ENCODE data around the gene APOE. TPM values are rescaled to one million over a fixed set of nuclear protein-coding genes. Genes with fewer than 3 reads are reported as not detected.
A peak's percentile ranks its signal among the peaks of the same experiment; 100 is the strongest.

The APOE gene
- total RNA-seq, 1 experiment from 2014 or later, result 530 TPM

GRCh38 chr19:44951179-44952159 is 45.9 kb downstream of the APOE start:
- Histone ChIP-seq H3K23ac (ENCODE audit: insufficient read length, low read depth, low read length) (no peak overlapping the region), H2BK15ac (ENCODE audit: low read depth, low read length) (no peak overlapping the region), H3K9me3 (ENCODE audit: control insufficient read depth, low read depth, low read length) (no peaks in the 10 kb centered on the region), H3K4me1 (ENCODE audit: insufficient read depth, low read length) (no peaks in the 10 kb centered on the region), H2BK20ac (ENCODE audit: low read depth, low read length, poor library complexity, severe bottlenecking) (no peak overlapping the region), H3K27me3 (ENCODE audit: insufficient read depth, low read length) (no peaks in the 10 kb centered on the region), H3K27ac (ENCODE audit: insufficient read length, low read depth, low read length) (no peak overlapping the region), H3K9ac (ENCODE audit: extremely low read depth, insufficient read length, low read length) (no peak overlapping the region), H3K4ac (ENCODE audit: low read depth, low read length) (no peak overlapping the region), H3K14ac (ENCODE audit: insufficient read depth, low read length) (no peak overlapping the region; the same call in 1 of the 2 replicates), H2BK5ac (ENCODE audit: insufficient read length, low read length) (no peak overlapping the region), H4K20me1 (ENCODE audit: control insufficient read depth, insufficient read depth, insufficient read length) (peaks cover 6% of the 10 kb centered on the region), H4K5ac (ENCODE audit: insufficient read length, low read depth, low read length) (no peak overlapping the region), H3K4me2 (ENCODE audit: insufficient read depth, insufficient read length, low read length) (no peak overlapping the region), H3K56ac (ENCODE audit: insufficient read length, low read depth, low read length) (no peak overlapping the region), H4K91ac (ENCODE audit: insufficient read length, low read depth, low read length) (no peak overlapping the region), H3K79me2 (ENCODE audit: insufficient read depth, low read length) (peaks cover 9% of the 10 kb centered on the region; the same call in 1 of the 2 replicates), H2BK12ac (ENCODE audit: insufficient read length, low read depth, low read length) (no peak overlapping the region), H3K79me1 (ENCODE audit: insufficient read depth, low read depth, low read length, poor library complexity, severe bottlenecking) (peaks cover 4% of the 10 kb centered on the region), H2BK120ac (ENCODE audit: low read depth, low read length, poor library complexity, severe bottlenecking) (no peak overlapping the region), H3K23me2 (ENCODE audit: insufficient read length, low read depth, low read length, poor library complexity, severe bottlenecking) (peaks cover 10% of the 10 kb centered on the region), H2AFZ (ENCODE audit: low read length) (no peak overlapping the region), H3T11ph (ENCODE audit: low read length) (no peak overlapping the region), H2AK5ac (ENCODE audit: insufficient read length, low read length) (no peak overlapping the region), H4K8ac (replicated peaks; ENCODE audit: insufficient read length, low read depth, low read length) (no peak overlapping the region), H3K18ac (ENCODE audit: insufficient read length, low read depth, low read length) (no peak overlapping the region)
- WGBS (ENCODE audit: extremely low coverage, insufficient read length, low lambda C conversion rate), result no CpG with 5 or more reads among the region's 13 CpGs
- TF ChIP-seq CTCF (conservative IDR thresholded peaks at IDR 0.05), result peak; percentile 92
- Mint-ChIP-seq H3K4me3 (no peak overlapping the region; a peak in 1 of 5 replicates), H3K9me3 (no peaks in the 10 kb centered on the region; a peak in 1 of 5 replicates), H3K4me1 (peaks cover 12 to 19% of the 10 kb centered on the region in 2 experiments), H3K27me3 (ENCODE audit: low read depth) (peaks cover 2% of the 10 kb centered on the region; the same call in 1 of the 2 replicates), H3K36me3 (ENCODE audit: insufficient read depth in 1 of 3, low read depth in 3 of 3) (peaks cover 0 to 9% (median 5%) of the 10 kb centered on the region in 3 experiments; a peak in 6 of 7 replicates), H3K27ac (peak overlapping the region in 2 of 3 experiments; percentile 32 to 37; a peak in 2 of 7 replicates)
- peak; percentile 69 for DNase-seq
